ENCODE results near the gene PLEKHH1. TPM values are rescaled to one million over a fixed set of nuclear protein-coding genes. Genes with fewer than 3 reads are reported as not detected.

Gene PLEKHH1
- total RNA-seq, 1 experiment from 2014 or later = 6.7 TPM

- ChIA-PET CTCF (no interaction called here), POLR2A (no interaction called here)
- TF ChIP-seq TCF7L2 (IDR thresholded peaks at IDR 0.05; ENCODE audit: low read depth, low read length) = no peak
- TF ChIP-seq REST (IDR thresholded peaks at IDR 0.05; ENCODE audit: insufficient read depth in 1 of 2, low read depth in 2 of 2, low read length in 1 of 2) = no peak
- no peak for TF ChIP-seq SIN3A (IDR thresholded peaks at IDR 0.05; ENCODE audit: borderline replicate concordance, insufficient read depth, low read depth, low read length)
- Histone ChIP-seq H3K27ac (ENCODE audit: low read length) (no peak overlapping the region), H3K9me3 (ENCODE audit: control insufficient read depth, insufficient read depth, low read depth, low read length) (no peaks in the 10 kb centered on the region), H3K4me3 (ENCODE audit: low read depth in 2 of 2, low read length in 2 of 2) (no peak overlapping the region), H3K27me3 (ENCODE audit: control insufficient read depth, insufficient read depth, low read length) (no peaks in the 10 kb centered on the region), H3K4me1 (ENCODE audit: control insufficient read depth, insufficient read depth, low read length) (no peaks in the 10 kb centered on the region), H3K36me3 (ENCODE audit: control insufficient read depth, insufficient read depth, low read length) (no peaks in the 10 kb centered on the region)
- BruUV-seq (replicated peaks) = no TSS peak
- in situ Hi-C loops (cut with HindIII; ENCODE audit: low pct_unique_long_range_greater_than_20kb, low sequenced_read_pairs) (no loop called here), intact Hi-C loops (cut with micrococcal nuclease; ENCODE audit: unreplicated experiment) (loop anchor here (5.0 kb wide), 1 partner anchor 48 kb away; no protein-coding TSS in a partner anchor)
- no peak for DNase-seq (ENCODE audit: low read depth, low spot score)
- no peak for ATAC-seq
These were observed 41.7 kb downstream of the PLEKHH1 start for GRCh38 chr14:67574806-67575205.

- BruUV-seq (replicated peaks) = no TSS peak
- DNase-seq (ENCODE audit: low read depth, low spot score) (no peak), ATAC-seq (no peak)
- Histone ChIP-seq H3K4me1 (ENCODE audit: control insufficient read depth, insufficient read depth, low read length) (no peaks in the 10 kb centered on the region), H3K4me3 (ENCODE audit: low read depth in 2 of 2, low read length in 2 of 2) (no peak overlapping the region), H3K36me3 (ENCODE audit: control insufficient read depth, insufficient read depth, low read length) (no peaks in the 10 kb centered on the region), H3K27me3 (ENCODE audit: control insufficient read depth, insufficient read depth, low read length) (no peaks in the 10 kb centered on the region), H3K27ac (ENCODE audit: low read length) (no peak overlapping the region), H3K9me3 (ENCODE audit: control insufficient read depth, insufficient read depth, low read depth, low read length) (no peaks in the 10 kb centered on the region)
- ChIA-PET CTCF (no interaction called here), POLR2A (no interaction called here)
- in situ Hi-C loops (cut with HindIII; ENCODE audit: low pct_unique_long_range_greater_than_20kb, low sequenced_read_pairs) = no loop called here
- intact Hi-C loops (cut with micrococcal nuclease; ENCODE audit: unreplicated experiment) = no loop called here
- TF ChIP-seq TCF7L2 (IDR thresholded peaks at IDR 0.05; ENCODE audit: low read depth, low read length) (no peak), REST (IDR thresholded peaks at IDR 0.05; ENCODE audit: insufficient read depth in 1 of 2, low read depth in 2 of 2, low read length in 1 of 2) (no peak), CTCF (IDR thresholded peaks at IDR 0.05) (no peak), SIN3A (IDR thresholded peaks at IDR 0.05; ENCODE audit: borderline replicate concordance, insufficient read depth, low read depth, low read length) (no peak), POLR2AphosphoS5 (IDR thresholded peaks at IDR 0.05; ENCODE audit: low read depth, low read length) (no peak)
These were observed 42.6 kb downstream of the PLEKHH1 start for GRCh38 chr14:67575684-67576083.

Measured in Panc1 (cell line).